NCI-H1417 treated with DMSO at 0.1 percent for 48 hours (cell line): ENCODE measurements around the gene PRR18.
A peak's percentile ranks its signal among the peaks of the same experiment; 100 is the strongest.
"Not testable (repeated sequence)": the region's sequence is repeated elsewhere in the genome, so short reads cannot be mapped to it uniquely, and the experiment has no call there.

ENCODE experiments used
- DNase-seq: peaks from one replicate; lab custom pipeline; 2025; lab: John Stamatoyannopoulos, UW

The PRR18 gene, protein sequence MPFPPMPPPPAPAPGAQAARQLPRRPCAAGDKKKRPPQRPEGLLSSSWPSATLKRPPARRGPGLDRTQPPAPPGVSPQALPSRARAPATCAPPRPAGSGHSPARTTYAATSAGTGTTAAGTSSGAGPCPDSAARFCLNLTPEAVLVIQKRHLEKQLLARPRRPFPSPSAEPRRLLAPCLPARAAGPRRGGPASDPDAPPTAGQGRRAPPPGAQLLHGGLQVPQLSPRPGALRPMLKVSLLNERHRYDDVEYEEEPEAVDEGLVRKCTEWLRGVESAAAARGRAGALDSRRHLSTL

GRCh38 chr6:166308033-166308768, at the start of gene PRR18:
PRR18 (minus strand) TSS chr6:166308392; CDS start chr6:166308142, 250 bp downstream.
- no peak for DNase-seq

- DNase-seq = no peak
Observed at GRCh38 chr6:166355552-166355951, 47.4 kb upstream of the PRR18 start.

- DNase-seq = no peak
Observed at GRCh38 chr6:166354965-166355364, 46.8 kb upstream of the PRR18 start.

DNA sequence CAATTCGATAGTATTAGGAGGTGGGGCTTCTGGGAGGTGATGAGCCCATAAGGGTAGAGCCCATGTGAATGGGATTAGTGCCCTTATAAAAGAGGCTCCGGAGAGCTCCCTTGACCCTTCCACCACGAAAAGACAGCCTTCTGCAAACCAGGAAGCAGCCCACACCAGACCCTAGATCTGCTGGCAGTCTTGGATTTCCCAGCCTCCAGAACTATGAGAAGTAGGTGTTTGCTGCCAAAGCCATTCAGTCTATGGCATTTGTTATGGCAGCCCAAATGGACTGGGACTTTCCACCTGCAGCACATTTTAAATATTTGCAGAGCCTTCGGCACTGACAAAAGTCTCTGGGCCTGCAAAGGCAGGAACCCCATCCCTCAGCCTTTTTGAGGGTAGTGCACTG, 46.0 kb upstream of the PRR18 start:
- DNase-seq = no peak

DNA sequence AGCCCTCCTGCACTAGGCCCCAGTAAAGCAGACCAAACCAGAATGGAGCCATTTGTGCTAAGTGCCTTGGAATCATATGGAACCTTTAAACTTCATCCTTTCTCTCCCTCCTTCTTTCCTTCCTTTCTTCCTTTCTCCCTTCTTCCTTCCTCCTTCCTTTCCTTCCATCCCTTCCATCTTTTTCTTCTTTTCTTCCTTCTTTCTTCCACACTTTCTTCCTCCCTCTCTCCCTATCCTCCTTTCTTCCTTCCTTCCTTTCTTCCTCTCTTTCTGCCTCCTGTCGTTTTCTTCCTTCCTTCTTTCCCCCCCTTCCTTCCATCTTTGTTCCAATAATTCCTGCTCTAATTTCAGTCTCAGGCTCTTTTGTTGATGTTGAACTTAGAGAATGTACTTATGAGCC, 45.3 kb upstream of the PRR18 start:
- no peak for DNase-seq

DNA sequence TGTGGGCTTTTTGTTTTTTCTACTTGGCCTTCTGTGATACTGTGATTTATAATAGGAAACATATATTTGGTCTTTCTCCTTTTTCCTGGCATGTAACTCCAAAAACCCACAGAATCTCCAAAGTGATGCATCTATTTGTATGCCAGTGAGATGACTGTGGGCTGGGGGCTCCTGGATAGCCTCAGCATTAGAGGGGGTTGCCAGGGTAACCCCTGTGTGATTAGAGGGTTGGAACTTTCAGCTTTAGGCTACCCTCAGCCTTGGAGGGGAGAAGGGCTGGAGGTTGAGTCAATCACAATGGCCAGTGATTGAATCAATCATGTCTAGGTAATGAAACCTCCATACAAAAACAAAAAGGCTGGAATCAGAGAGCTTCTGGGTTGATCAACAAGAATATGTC, 44.7 kb upstream of the PRR18 start:
- no peak for DNase-seq

GRCh38 chr6:166351715-166352285, 43.6 kb upstream of the PRR18 start:
- peak; percentile 97 for DNase-seq

GRCh38 chr6:166348305-166348949, 40.2 kb upstream of the PRR18 start:
- DNase-seq = no peak

GRCh38 chr6:166346965-166347364, 38.8 kb upstream of the PRR18 start:
- DNase-seq = no peak

- DNase-seq = no peak
Observed at GRCh38 chr6:166346449-166346848, 38.3 kb upstream of the PRR18 start.

DNA sequence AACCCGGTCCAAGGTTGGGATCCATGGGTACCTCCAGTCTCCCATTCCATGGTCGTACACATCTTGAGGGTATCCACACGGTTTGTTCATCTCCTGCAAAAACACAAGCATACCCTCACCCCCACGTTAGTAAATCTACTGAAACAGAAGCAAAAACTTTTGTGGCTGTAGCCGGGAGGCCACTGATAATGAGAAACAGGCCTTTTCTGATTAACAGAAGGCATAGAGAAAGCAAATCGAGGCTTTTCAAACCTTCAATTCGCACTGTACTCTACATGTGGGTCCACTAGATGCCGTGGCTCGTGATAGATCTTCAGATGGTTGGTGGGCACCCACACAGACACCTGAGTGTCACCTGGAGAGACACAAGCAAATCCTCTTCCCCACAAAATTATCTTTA, 37.5 kb upstream of the PRR18 start:
- DNase-seq = not testable (repeated sequence)

DNA sequence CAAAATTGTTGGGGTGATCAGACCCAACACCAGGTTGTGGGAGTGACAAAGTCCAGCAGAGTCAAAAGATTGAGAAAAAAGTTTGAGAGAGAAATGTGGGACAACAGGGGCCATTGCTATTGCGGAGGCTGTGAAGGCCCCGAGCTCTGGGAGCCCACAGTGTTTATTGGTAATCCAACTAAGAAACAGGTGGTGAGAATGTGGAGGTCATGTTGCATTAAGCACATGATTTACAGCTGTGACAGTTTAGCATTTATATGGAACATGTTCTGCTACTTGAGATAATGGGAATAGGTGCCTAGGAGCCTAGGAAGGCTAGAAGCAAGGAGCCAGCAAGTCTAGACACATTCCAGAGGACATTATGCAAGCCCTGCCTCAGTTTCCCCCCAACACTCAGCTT, 36.7 kb upstream of the PRR18 start:
- DNase-seq = not testable (repeated sequence)

DNA sequence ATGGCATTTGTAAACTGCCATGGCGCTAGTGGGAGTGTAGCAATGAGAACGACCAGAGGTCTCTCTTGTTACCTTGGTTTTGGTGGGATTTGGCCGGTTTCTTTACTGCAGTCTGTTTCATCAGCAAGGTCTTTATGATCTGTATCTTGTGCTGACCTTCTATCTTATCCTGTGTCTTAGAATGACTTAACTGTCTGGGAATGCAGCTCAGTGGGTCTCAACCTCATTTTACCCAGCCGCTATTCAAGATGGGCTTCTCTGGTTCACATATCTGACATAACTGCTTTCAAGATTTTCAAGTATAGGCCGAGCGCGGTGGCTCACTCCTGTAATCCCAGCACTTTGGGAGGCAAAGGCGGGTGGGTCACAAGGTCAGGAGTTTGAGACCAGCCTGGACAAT, 36.0 kb upstream of the PRR18 start:
- DNase-seq = no peak

- DNase-seq = no peak
Observed at GRCh38 chr6:166343150-166343487, 34.9 kb upstream of the PRR18 start.

DNA sequence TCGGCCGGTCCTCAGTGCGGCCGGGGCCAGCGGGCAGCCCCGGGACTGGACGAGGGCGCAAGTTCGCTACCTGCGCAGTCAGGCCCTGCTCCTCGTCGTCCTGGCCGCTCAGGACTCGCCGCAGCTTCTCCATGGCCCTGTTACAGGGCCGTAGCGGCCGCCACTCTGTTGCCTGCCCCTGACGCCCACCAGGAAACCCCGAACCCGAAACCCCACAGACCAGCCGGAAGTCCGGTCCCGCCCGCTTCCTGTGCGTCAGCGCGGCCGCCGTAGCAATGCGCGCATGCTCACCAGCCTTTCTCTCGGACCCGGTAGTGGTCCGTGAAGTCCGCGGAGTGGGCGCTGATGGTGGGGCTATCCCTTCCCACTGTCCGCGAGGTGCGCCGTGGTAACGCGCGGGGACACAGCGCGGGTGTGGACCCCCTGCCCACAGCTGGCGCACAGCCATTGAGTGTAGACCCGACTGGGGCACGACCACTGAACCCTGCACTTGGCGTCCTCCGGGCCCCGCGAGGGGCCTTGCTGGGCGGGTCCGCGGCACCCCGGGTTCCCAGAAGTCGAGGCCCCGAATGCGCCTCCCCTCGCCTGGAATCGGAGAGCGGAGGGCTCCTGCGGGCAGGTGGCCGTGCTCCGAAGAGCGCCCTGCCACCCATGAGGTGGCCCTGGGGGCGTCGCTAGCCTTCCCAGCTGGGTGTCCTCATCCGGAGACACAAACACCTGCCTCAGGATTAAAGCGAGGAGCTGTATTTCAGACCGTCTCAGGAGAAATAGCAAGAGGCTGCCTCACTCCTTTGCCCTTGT, 34.4 kb upstream of the PRR18 start, which contains the start of gene SFT2D1:
Gene SFT2D1, minus strand, starts transcription at position 197 of the 801 bp plus-strand sequence. Its CDS starts 64 bp downstream, at position 133.
- no peak for DNase-seq

DNA sequence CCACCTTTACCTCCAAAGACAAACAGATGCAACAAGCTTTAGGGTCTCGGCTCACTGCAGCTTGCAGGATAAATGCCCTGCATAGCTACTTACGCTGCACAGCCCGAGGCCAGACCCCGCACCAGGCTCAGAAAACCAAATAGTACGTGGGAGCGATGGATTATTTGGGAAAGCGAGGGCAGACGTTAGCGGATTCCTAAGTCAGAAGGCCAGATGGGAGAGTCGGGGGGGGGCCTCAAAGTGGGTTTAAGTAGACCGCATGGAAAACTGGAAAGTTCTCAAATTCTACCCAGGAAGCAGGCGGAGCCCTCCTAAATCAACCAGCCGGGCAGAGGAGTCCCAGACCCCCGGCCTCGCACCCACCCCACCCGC, 33.8 kb upstream of the PRR18 start:
- no peak for DNase-seq

DNA sequence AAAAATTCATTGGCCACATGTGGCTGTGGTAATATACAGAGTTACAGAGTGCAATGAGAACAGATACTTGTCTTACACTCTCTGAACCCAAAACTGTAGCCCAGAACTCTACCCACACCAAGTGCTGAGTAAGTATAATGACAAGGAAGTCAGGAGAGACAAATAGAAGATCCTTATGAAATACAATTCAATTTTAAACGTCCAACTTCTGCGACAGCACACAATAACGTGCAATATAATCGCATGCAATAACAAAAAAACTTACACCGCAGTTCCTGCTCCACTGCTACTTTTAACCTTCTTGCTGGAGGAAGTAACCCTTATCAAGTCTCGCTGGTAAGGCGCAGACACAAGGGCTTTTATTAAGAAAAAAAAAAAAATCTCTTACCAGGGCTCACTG, 33.3 kb upstream of the PRR18 start:
- no peak for DNase-seq

GRCh38 chr6:166338854-166339253, 30.7 kb upstream of the PRR18 start:
- no peak for DNase-seq

DNA sequence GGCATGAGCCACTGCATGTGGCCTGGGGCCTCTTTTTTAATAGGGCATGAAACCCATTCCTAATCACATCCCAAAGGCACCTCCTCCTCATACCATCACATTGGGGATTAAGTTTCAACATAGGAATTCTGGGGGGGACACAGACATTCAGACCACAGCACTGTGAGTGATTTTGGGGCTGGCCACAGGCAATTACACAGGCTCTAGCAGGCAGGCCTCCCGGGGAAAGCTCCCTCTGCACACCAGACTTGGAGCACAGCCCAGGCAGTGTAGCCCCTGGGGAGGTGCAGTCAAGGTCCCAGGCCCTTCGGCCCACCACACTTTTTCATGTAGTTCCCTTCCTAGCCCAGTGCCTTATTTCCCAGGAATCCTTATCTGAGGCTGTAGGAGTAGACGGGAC, 28.7 kb upstream of the PRR18 start:
- no peak for DNase-seq

DNA sequence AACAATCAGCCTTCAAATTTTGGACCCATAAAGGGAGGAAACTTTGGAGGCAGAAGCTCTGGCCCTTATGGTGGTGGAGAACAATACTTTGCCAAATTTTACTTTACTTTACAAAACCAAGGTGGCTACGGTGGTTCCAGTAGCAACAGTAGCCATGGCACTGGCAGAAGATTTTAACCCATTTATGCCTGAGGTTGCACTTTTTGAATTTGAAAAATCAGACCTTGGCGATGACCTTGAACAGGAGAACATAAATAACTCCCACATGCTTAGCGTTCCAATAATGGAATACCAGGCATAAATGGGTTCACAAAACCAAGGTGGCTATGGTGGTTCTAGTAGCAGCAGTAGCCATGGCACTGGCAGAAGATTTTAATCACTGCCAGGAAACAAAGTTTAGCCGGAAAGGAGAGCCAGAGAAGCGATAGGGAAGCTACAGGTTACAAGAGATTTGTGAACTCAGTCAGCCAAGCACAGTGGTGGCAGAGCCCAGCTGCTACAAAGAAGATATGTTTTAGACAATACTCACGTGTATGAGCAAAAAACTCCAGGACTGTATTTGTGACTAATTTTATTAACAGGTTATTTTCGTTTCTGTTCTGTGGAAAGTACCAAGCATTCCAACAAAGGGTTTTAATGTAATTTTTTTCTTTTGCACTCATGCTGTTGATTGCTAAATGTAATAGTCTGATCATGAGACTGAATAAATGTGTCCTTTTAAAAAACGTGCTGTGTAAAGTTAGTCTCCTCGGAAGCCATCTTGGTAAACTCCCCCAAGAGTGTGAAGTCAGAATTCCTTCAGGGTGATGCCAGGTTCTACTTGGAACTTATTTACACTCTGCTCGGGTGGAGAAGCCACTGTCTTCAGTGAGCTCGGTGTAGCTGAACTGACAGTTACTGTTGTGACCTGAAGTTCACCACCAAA, 27.4 kb upstream of the PRR18 start:
- no peak for DNase-seq

GRCh38 chr6:166334878-166335277, 26.7 kb upstream of the PRR18 start:
- DNase-seq = no peak
